H9 (cell line): ENCODE data around the gene IL16. TPM values are rescaled to one million over a fixed set of nuclear protein-coding genes. Genes with fewer than 3 reads are reported as not detected.
"Not testable (repeated sequence)": the region's sequence is repeated elsewhere in the genome, so short reads cannot be mapped to it uniquely, and the experiment has no call there.

Source experiments
- DNase-seq: peaks from one replicate; pipeline ENCODE4 v3.0.0-alpha.2; 2017
- H2AFZ ChIP-seq: one replicate; pipeline ENCODE4 v1.6.1; 2013; ENCODE audit warnings: mild to moderate bottlenecking, low read length, control low read depth, moderate library complexity
- H2AK5ac ChIP-seq: 2 replicates; pipeline ENCODE4 v1.6.1; 2013; ENCODE audit warnings: low read length, control low read depth, mixed read lengths; ENCODE audit not compliant: insufficient read length
- H2BK120ac ChIP-seq: one replicate; pipeline ENCODE4 v1.6.1; 2013; ENCODE audit warnings: low read depth, mild to moderate bottlenecking, low read length, control low read depth, inconsistent platforms; ENCODE audit not compliant: poor library complexity, severe bottlenecking
- H2BK12ac ChIP-seq: 2 replicates; pipeline ENCODE4 v1.6.1; 2013; ENCODE audit warnings: low read length, control low read depth, mixed read lengths, low read depth; ENCODE audit not compliant: insufficient read length
- H2BK15ac ChIP-seq: 2 replicates; pipeline ENCODE4 v1.6.1; 2013; ENCODE audit warnings: low read depth, low read length, control low read depth
- H2BK20ac ChIP-seq: one replicate; pipeline ENCODE4 v1.6.1; 2013; ENCODE audit warnings: low read depth, mild to moderate bottlenecking, low read length, control low read depth, inconsistent platforms; ENCODE audit not compliant: poor library complexity, severe bottlenecking
- H2BK5ac ChIP-seq: 2 replicates; pipeline ENCODE4 v1.6.1; 2013; ENCODE audit warnings: low read length, control low read depth, mixed read lengths; ENCODE audit not compliant: insufficient read length
- H3K14ac ChIP-seq: 2 replicates; pipeline ENCODE4 v1.6.1; 2013; ENCODE audit warnings: low read length, control low read depth; ENCODE audit not compliant: insufficient read depth
- H3K18ac ChIP-seq: 2 replicates; pipeline ENCODE4 v1.6.1; 2013; ENCODE audit warnings: low read depth, mild to moderate bottlenecking, mixed read lengths, low read length, control low read depth; ENCODE audit not compliant: insufficient read length
- H3K23ac ChIP-seq: 2 replicates; pipeline ENCODE4 v1.6.1; 2013; ENCODE audit warnings: low read length, control low read depth, mixed read lengths, low read depth; ENCODE audit not compliant: insufficient read length
- H3K23me2 ChIP-seq: 2 replicates; pipeline ENCODE4 v1.6.1; 2013; ENCODE audit warnings: low read depth, mild to moderate bottlenecking, mixed read lengths, low read length, control low read depth; ENCODE audit not compliant: insufficient read length, poor library complexity, severe bottlenecking
- H3K27ac ChIP-seq: 2 replicates; pipeline ENCODE4 v1.5.1; 2013; ENCODE audit warnings: low read length, control low read depth, mixed read lengths, low read depth; ENCODE audit not compliant: insufficient read length
- H3K27me3 ChIP-seq: 2 replicates; pipeline ENCODE4 v1.6.1; 2013; ENCODE audit warnings: low read length, control low read depth, inconsistent platforms; ENCODE audit not compliant: insufficient read depth
- H3K4ac ChIP-seq: 2 replicates; pipeline ENCODE4 v1.6.1; 2013; ENCODE audit warnings: low read depth, mild to moderate bottlenecking, control low read depth, inconsistent platforms, low read length, moderate library complexity
- H3K4me1 ChIP-seq: 2 replicates; pipeline ENCODE4 v1.6.1; 2013; ENCODE audit warnings: low read length, control low read depth, inconsistent platforms; ENCODE audit not compliant: insufficient read depth
- H3K4me2 ChIP-seq: 2 replicates; pipeline ENCODE4 v1.6.1; 2013; ENCODE audit warnings: low read length, control low read depth, mixed read lengths; ENCODE audit not compliant: insufficient read length, insufficient read depth
- H3K56ac ChIP-seq: 2 replicates; pipeline ENCODE4 v1.6.1; 2013; ENCODE audit warnings: low read depth, mild to moderate bottlenecking, mixed read lengths, low read length, control low read depth; ENCODE audit not compliant: insufficient read length
- H3K79me1 ChIP-seq: 2 replicates; pipeline ENCODE4 v1.6.1; 2013; ENCODE audit warnings: low read depth, mild to moderate bottlenecking, moderate library complexity, low read length, control low read depth, inconsistent platforms; ENCODE audit not compliant: insufficient read depth, poor library complexity, severe bottlenecking
- H3K79me2 ChIP-seq: 2 replicates; pipeline ENCODE4 v1.6.1; 2013; ENCODE audit warnings: low read length, control low read depth, inconsistent platforms; ENCODE audit not compliant: insufficient read depth
- H3K9ac ChIP-seq: 2 replicates; pipeline ENCODE4 v1.6.1; 2013; ENCODE audit warnings: low read length, control low read depth, mixed read lengths; ENCODE audit not compliant: insufficient read length; ENCODE audit errors: extremely low read depth
- H3K9me3 ChIP-seq: one replicate; pipeline ENCODE4 v1.6.1; 2013; ENCODE audit warnings: low read depth, low read length, inconsistent platforms; ENCODE audit not compliant: control insufficient read depth
- H3T11ph ChIP-seq: one replicate; pipeline ENCODE4 v1.6.1; 2013; ENCODE audit warnings: mild to moderate bottlenecking, low read length, control low read depth, inconsistent platforms
- H4K20me1 ChIP-seq: one replicate; pipeline ENCODE4 v1.6.1; 2013; ENCODE audit not compliant: control insufficient read depth, insufficient read length, insufficient read depth
- H4K5ac ChIP-seq: 2 replicates; pipeline ENCODE4 v1.6.1; 2013; ENCODE audit warnings: low read depth, mild to moderate bottlenecking, mixed read lengths, low read length, control low read depth; ENCODE audit not compliant: insufficient read length
- H4K8ac ChIP-seq: replicated peaks from 2 replicates; pipeline ENCODE4 v1.6.1; 2013; ENCODE audit warnings: low read length, control low read depth, mixed read lengths, low read depth; ENCODE audit not compliant: insufficient read length
- H4K91ac ChIP-seq: 2 replicates; pipeline ENCODE4 v1.6.1; 2013; ENCODE audit warnings: low read depth, mild to moderate bottlenecking, moderate library complexity, mixed read lengths, low read length, control low read depth; ENCODE audit not compliant: insufficient read length
- H3K27ac Mint-ChIP-seq, 3 experiments: 2 replicates in 2 of 3; 3 replicates in 1 of 3; pipeline ENCODE4 v1.8.0; 2020 to 2021; ENCODE audit warnings: mixed read lengths in 3 of 3, mild to moderate bottlenecking in 1 of 3, moderate library complexity in 1 of 3
- H3K27me3 Mint-ChIP-seq: 2 replicates; pipeline ENCODE4 v1.8.0; 2021; ENCODE audit warnings: low read depth, mild to moderate bottlenecking, moderate library complexity, mixed read lengths
- H3K36me3 Mint-ChIP-seq, 3 experiments: 2 replicates in 2 of 3; 3 replicates in 1 of 3; pipeline ENCODE4 v1.8.0; 2020 to 2021; ENCODE audit warnings: low read depth in 3 of 3, mixed read lengths in 3 of 3; ENCODE audit not compliant: insufficient read depth in 1 of 3
- H3K4me1 Mint-ChIP-seq, 2 experiments: 2 replicates each; pipeline ENCODE4 v1.8.0; 2020; ENCODE audit warnings: mixed read lengths in 2 of 2
- H3K4me3 Mint-ChIP-seq, 2 experiments: 2 replicates in 1 of 2; 3 replicates in 1 of 2; pipeline ENCODE4 v1.8.0; 2020 to 2021; ENCODE audit warnings: mild to moderate bottlenecking in 2 of 2, mixed read lengths in 2 of 2, moderate library complexity in 1 of 2
- H3K9me3 Mint-ChIP-seq, 2 experiments: 2 replicates in 1 of 2; 3 replicates in 1 of 2; pipeline ENCODE4 v1.8.0; 2020; ENCODE audit warnings: mild to moderate bottlenecking in 2 of 2, mixed read lengths in 2 of 2, moderate library complexity in 1 of 2
- CTCF ChIP-seq: fragments of 200-600 bp; sonication (generic); conservative IDR thresholded peaks from 3 replicates; pipeline ENCODE4 v1.8.0; 2021; ENCODE audit warnings: antibody characterized with exemption, mild to moderate bottlenecking
- WGBS: extraction: QIAGEN DNeasy Blood & Tissue Kit; methylation state at CpG from one replicate; pipeline ENCODE4 v1.1.7; 2013; ENCODE audit warnings: missing lambda C conversion rate, low lambda C conversion rate, mixed read lengths; ENCODE audit not compliant: insufficient read length; ENCODE audit errors: extremely low coverage; 5-methylcytosine and 5-hydroxymethylcytosine counted together
- total RNA-seq: library from RNA; stranded (reverse); gene quantifications from 2 replicates; pipeline ENCODE4 v1.2.1, GENCODE V29; 2021

Gene IL16
- total RNA-seq, 1 experiment from 2014 or later = 0.28 TPM

DNA sequence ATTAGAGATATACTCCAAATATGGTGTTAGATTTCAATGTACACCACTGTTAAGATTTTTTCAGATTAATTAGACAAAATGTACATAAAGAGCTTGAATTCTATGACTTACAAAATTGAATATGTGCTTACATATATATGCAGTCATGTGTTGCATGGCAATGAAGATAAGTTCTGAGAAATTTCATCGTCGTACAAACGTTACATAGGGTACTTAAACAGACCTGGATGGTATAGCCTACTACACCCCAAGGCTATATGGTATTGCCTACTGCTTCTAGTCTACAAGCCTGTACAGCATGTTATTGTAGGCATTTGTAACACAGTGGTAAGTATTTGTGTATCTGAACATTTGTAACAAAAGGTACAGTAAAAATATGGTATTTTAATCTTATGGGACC lies 9.3 kb downstream of the IL16 start:
- Histone ChIP-seq H3K23ac (no peak overlapping the region), H2AK5ac (no peak overlapping the region), H3K9me3 (no peaks in the 10 kb centered on the region), H3K9ac (no peak overlapping the region), H2AFZ (no peak overlapping the region), H3K4me1 (no peaks in the 10 kb centered on the region), H3T11ph (no peak overlapping the region), H2BK5ac (no peak overlapping the region), H2BK20ac (no peak overlapping the region), H2BK120ac (no peak overlapping the region), H3K4me2 (no peak overlapping the region), H3K27ac (no peak overlapping the region), H3K4ac (no peak overlapping the region), H3K14ac (no peak overlapping the region), H3K23me2 (no peaks in the 10 kb centered on the region), H3K18ac (no peak overlapping the region), H3K79me1 (no peaks in the 10 kb centered on the region), H4K20me1 (no peaks in the 10 kb centered on the region), H4K91ac (no peak overlapping the region), H3K27me3 (no peaks in the 10 kb centered on the region), H4K8ac (no peak overlapping the region), H2BK15ac (no peak overlapping the region), H3K79me2 (no peaks in the 10 kb centered on the region), H2BK12ac (no peak overlapping the region), H3K56ac (no peak overlapping the region), H4K5ac (no peak overlapping the region)
- no peaks in the 10 kb centered on the region for H3K4me1 Mint-ChIP-seq
- no CpG with 5 or more reads among the region's 3 CpGs for WGBS
- H3K4me3 Mint-ChIP-seq = no peak overlapping the region
- no peaks in the 10 kb centered on the region for H3K36me3 Mint-ChIP-seq
- peaks cover 7 to 12% of the 10 kb centered on the region in 2 experiments; a peak in 4 of 5 replicates for H3K9me3 Mint-ChIP-seq
- no peak for DNase-seq
- H3K27me3 Mint-ChIP-seq = peaks cover 5% of the 10 kb centered on the region
- TF ChIP-seq CTCF = no peak
- H3K27ac Mint-ChIP-seq = no peak overlapping the region

DNA sequence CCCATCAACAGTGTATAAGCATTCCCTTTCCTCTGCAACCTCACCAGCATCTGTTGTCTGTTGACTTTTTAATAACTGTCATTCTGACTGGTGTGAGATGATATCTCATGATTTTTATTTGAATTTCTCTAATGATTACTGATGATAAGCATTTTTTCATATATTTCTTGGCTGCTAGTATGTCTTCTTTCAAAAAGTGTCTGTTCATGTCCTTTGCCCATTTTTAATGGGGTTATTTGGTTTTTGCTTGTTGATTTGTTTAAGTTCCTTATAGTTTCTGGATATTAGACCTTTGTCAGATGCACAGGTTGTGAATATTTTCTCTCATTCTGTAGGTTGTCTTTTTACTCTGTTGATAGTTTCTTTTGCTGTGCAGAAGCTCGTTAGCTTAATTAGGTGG lies 11.3 kb downstream of the IL16 start:
- not testable (repeated sequence) for H3K56ac ChIP-seq, H4K5ac ChIP-seq, H3K4me2 ChIP-seq, DNase-seq, H4K8ac ChIP-seq, H3K27me3 ChIP-seq, H4K20me1 ChIP-seq, H3K4me1 Mint-ChIP-seq, H3T11ph ChIP-seq, H3K36me3 Mint-ChIP-seq, H3K4ac ChIP-seq, H3K27me3 Mint-ChIP-seq, H3K27ac ChIP-seq, H2BK120ac ChIP-seq, H4K91ac ChIP-seq, H2BK12ac ChIP-seq, H3K4me3 Mint-ChIP-seq, H3K23ac ChIP-seq, H2AFZ ChIP-seq, H3K18ac ChIP-seq, H3K9ac ChIP-seq, H3K23me2 ChIP-seq, H3K79me2 ChIP-seq, H2BK5ac ChIP-seq, H3K79me1 ChIP-seq, H3K14ac ChIP-seq, H2AK5ac ChIP-seq, H2BK20ac ChIP-seq, H3K9me3 ChIP-seq, H3K4me1 ChIP-seq, H2BK15ac ChIP-seq, H3K27ac Mint-ChIP-seq
- WGBS = no CpG with 5 or more reads among the region's 1 CpG
- peaks cover 7 to 12% of the 10 kb centered on the region in 2 experiments; a peak in 4 of 5 replicates for H3K9me3 Mint-ChIP-seq
